CD14-positive monocyte (primary cell): ENCODE measurements around the gene TFF1. TPM values are rescaled to one million over a fixed set of nuclear protein-coding genes. Genes with fewer than 3 reads are reported as not detected.

Source experiments
- DNase-seq, 3 donors: peaks; one replicate each; pipeline ENCODE4 v3.0.0-alpha.2; 2011 to 2022
- H2AFZ ChIP-seq: 2 replicates; pipeline ENCODE4 v1.6.0; 2012; ENCODE audit warnings: mild to moderate bottlenecking, low read depth, low read length, inconsistent platforms; ENCODE audit not compliant: insufficient read depth, poor library complexity, severe bottlenecking
- H3K27ac ChIP-seq, 2 donors: 1 replicate in 1 of 2; 2 replicates in 1 of 2; pipeline ENCODE4 v1.5.1; 2012 to 2013; ENCODE audit warnings: low read length in 2 of 2, control low read depth in 1 of 2, inconsistent platforms in 1 of 2, low read depth in 1 of 2, mild to moderate bottlenecking in 1 of 2
- H3K27me3 ChIP-seq, 2 donors: one replicate each; pipeline versions ENCODE4 v1.6.0 to v1.6.1; 2011 to 2013; ENCODE audit warnings: low read length in 2 of 2; ENCODE audit not compliant: control insufficient read depth in 2 of 2, insufficient read depth in 2 of 2
- H3K36me3 ChIP-seq, 2 donors: replicated peaks in 1 of 2; 1 replicate in 1 of 2; 2 replicates in 1 of 2; pipeline versions ENCODE4 v1.5.1 to v1.6.1; 2012 to 2013; ENCODE audit warnings: low read length in 2 of 2, control low read depth in 1 of 2, inconsistent platforms in 1 of 2, mild to moderate bottlenecking in 1 of 2; ENCODE audit not compliant: insufficient read depth in 2 of 2, control insufficient read depth in 1 of 2
- H3K4me1 ChIP-seq, 2 donors: 1 replicate in 1 of 2; 2 replicates in 1 of 2; pipeline versions ENCODE4 v1.5.1 to v1.6.1; 2012 to 2013; ENCODE audit warnings: low read length in 2 of 2, control low read depth in 1 of 2, inconsistent platforms in 1 of 2, mild to moderate bottlenecking in 1 of 2, moderate library complexity in 1 of 2; ENCODE audit not compliant: insufficient read depth in 2 of 2, control insufficient read depth in 1 of 2
- H3K4me2 ChIP-seq: replicated peaks from 2 replicates; pipeline ENCODE3; 2012; ENCODE audit warnings: low read length, moderate library complexity, mild to moderate bottlenecking; ENCODE audit not compliant: poor library complexity, severe bottlenecking; ENCODE audit errors: extremely low read depth
- H3K4me3 ChIP-seq, 3 experiments: fragments of 200-600 bp in 1 of 3; sonication (generic) in 1 of 3; replicated peaks in 1 of 3; 1 replicate in 2 of 3; 2 replicates in 1 of 3; pipeline ENCODE4 v1.5.1; 2011 to 2013; ENCODE audit warnings: low read length in 3 of 3, mild to moderate bottlenecking in 3 of 3, control low read depth in 2 of 3, low read depth in 2 of 3, inconsistent platforms in 1 of 3, moderate library complexity in 1 of 3
- H3K79me2 ChIP-seq: 2 replicates; pipeline ENCODE4 v1.6.0; 2012; ENCODE audit warnings: mild to moderate bottlenecking, control low read depth, inconsistent platforms, low read length, moderate library complexity; ENCODE audit not compliant: insufficient read depth
- H3K9ac ChIP-seq: 2 replicates; pipeline ENCODE4 v1.6.0; 2017; ENCODE audit warnings: low read length, mild to moderate bottlenecking; ENCODE audit not compliant: insufficient read depth, poor library complexity, severe bottlenecking
- H3K9me3 ChIP-seq, 2 donors: replicated peaks in 1 of 2; 1 replicate in 1 of 2; 2 replicates in 1 of 2; pipeline versions ENCODE4 v1.5.1 to v1.6.1; 2012 to 2013; ENCODE audit warnings: low read length in 2 of 2, control low read depth in 1 of 2; ENCODE audit not compliant: control insufficient read depth in 1 of 2, insufficient read depth in 1 of 2
- H4K20me1 ChIP-seq: 2 replicates; pipeline ENCODE4 v1.6.0; 2012; ENCODE audit warnings: mild to moderate bottlenecking, low read length, control low read depth, moderate library complexity; ENCODE audit not compliant: insufficient read depth
- H3K27ac Mint-ChIP-seq, 7 donors: one replicate each; pipeline ENCODE4 v1.8.0; 2020; ENCODE audit warnings: mild to moderate bottlenecking in 7 of 7, mixed read lengths in 7 of 7, moderate library complexity in 6 of 7, inconsistent platforms in 2 of 7
- H3K27me3 Mint-ChIP-seq, 3 donors: one replicate each; pipeline ENCODE4 v1.8.0; 2021 to 2022; ENCODE audit warnings: low read depth in 3 of 3, mild to moderate bottlenecking in 3 of 3, mixed read lengths in 3 of 3, moderate library complexity in 3 of 3, inconsistent platforms in 1 of 3
- H3K36me3 Mint-ChIP-seq, 2 donors: one replicate each; pipeline ENCODE4 v1.8.0; 2020; ENCODE audit warnings: mixed read lengths in 2 of 2, inconsistent platforms in 1 of 2, mild to moderate bottlenecking in 1 of 2
- H3K4me1 Mint-ChIP-seq: one replicate; pipeline ENCODE4 v1.8.0; 2020; ENCODE audit warnings: mild to moderate bottlenecking, mixed read lengths
- H3K4me3 Mint-ChIP-seq, 2 donors: one replicate each; pipeline ENCODE4 v1.8.0; 2020; ENCODE audit warnings: mild to moderate bottlenecking in 2 of 2, mixed read lengths in 2 of 2, moderate library complexity in 1 of 2
- H3K9me3 Mint-ChIP-seq, 7 donors: one replicate each; pipeline ENCODE4 v1.8.0; 2020 to 2022; ENCODE audit warnings: mixed read lengths in 7 of 7, mild to moderate bottlenecking in 6 of 7, moderate library complexity in 6 of 7, inconsistent platforms in 2 of 7
- CTCF ChIP-seq: fragments of 200-600 bp; IDR thresholded peaks from one replicate; pipeline ENCODE4 v1.8.0; 2022; ENCODE audit warnings: antibody characterized with exemption, mild to moderate bottlenecking
- WGBS: methylation state at CpG from one replicate; pipeline ENCODE4 v1.1.5; 2013; ENCODE audit warnings: missing lambda C conversion rate; ENCODE audit not compliant: insufficient coverage; 5-methylcytosine and 5-hydroxymethylcytosine counted together
- intact Hi-C, 2 donors: fragments of 100-400 bp; cut with micrococcal nuclease; formaldehyde crosslinking; loops; one replicate each; pipeline versions ENCODE4 v1.15.0 to v1.15.1; 2023
- polyA plus RNA-seq, 3 donors: library from polyadenylated mRNA; depleted of rRNA in 1 of 3; unstranded in 2 of 3; stranded (reverse) in 1 of 3; fragments of 300-500 nt in 2 of 3; fragments of >200 nt in 1 of 3; fragmentation: Illumina TruSeq in 2 of 3; gene quantifications; 1 replicate in 2 of 3; 2 replicates in 1 of 3; pipeline ENCODE4 v1.2.3, GENCODE V29; 2012 to 2021

Gene TFF1
- polyA plus RNA-seq, 3 donors, result not detected

- H3K4me1 Mint-ChIP-seq, result peaks cover 21% of the 10 kb centered on the region
- H3K27ac Mint-ChIP-seq, result peak overlapping the region in 5 of 7 donors; percentile 28 to 77 (median 57)
- peaks cover 16 to 22% of the 10 kb centered on the region in 2 donors for H3K4me1 ChIP-seq
- no peaks in the 10 kb centered on the region for H3K36me3 ChIP-seq
- no peaks in the 10 kb centered on the region for H4K20me1 ChIP-seq
- 1% methylated on average over 9 of the region's 10 CpGs for WGBS
- TF ChIP-seq CTCF, result no peak
- H3K27me3 Mint-ChIP-seq, result peaks cover 0 to 7% (median 5%) of the 10 kb centered on the region in 3 donors
- no peaks in the 10 kb centered on the region for H3K36me3 Mint-ChIP-seq
- peak overlapping the region in 1 of 3 experiments; percentile 44 for H3K4me3 ChIP-seq
- intact Hi-C loops, result no loop called here
- peak overlapping the region; percentile 47 to 82 for H3K4me3 Mint-ChIP-seq
- DNase-seq, result peak; percentile 46 to 67 (median 62)
- no peak overlapping the region for H3K27ac ChIP-seq
- H3K4me2 ChIP-seq, result peak overlapping the region; percentile 62
- no peaks in the 10 kb centered on the region for H3K9me3 Mint-ChIP-seq
- no peaks in the 10 kb centered on the region for H3K9me3 ChIP-seq
- H2AFZ ChIP-seq, result peak overlapping the region; percentile 48
- no peaks in the 10 kb centered on the region for H3K27me3 ChIP-seq
- no peak overlapping the region for H3K9ac ChIP-seq
- no peaks in the 10 kb centered on the region for H3K79me2 ChIP-seq
Observed at GRCh38 chr21:42319376-42319775, 47.0 kb downstream of the TFF1 start.

GRCh38 chr21:42317826-42318746 is 48.2 kb downstream of the TFF1 start:
- Mint-ChIP-seq H3K36me3 (no peaks in the 10 kb centered on the region), H3K4me3 (no peak overlapping the region), H3K9me3 (no peaks in the 10 kb centered on the region), H3K27ac (peak overlapping the region in 1 of 7 donors; percentile 76), H3K27me3 (peaks cover 0 to 8% (median 6%) of the 10 kb centered on the region in 3 donors), H3K4me1 (peaks cover 21% of the 10 kb centered on the region)
- DNase-seq, result no peak
- Histone ChIP-seq H3K4me3 (no peak overlapping the region), H3K9me3 (no peaks in the 10 kb centered on the region), H4K20me1 (no peaks in the 10 kb centered on the region), H3K36me3 (no peaks in the 10 kb centered on the region), H3K27ac (no peak overlapping the region), H3K27me3 (no peaks in the 10 kb centered on the region), H3K4me2 (no peak overlapping the region), H3K9ac (peak overlapping the region; percentile 1), H2AFZ (no peak overlapping the region), H3K79me2 (no peaks in the 10 kb centered on the region), H3K4me1 (peaks cover 16 to 22% of the 10 kb centered on the region in 2 donors)
- no peak for TF ChIP-seq CTCF
- intact Hi-C loops, result no loop called here
- 93% methylated on average over 17 of the region's 20 CpGs for WGBS
